ENCODE measurements around the gene SLAMF6.
"Not testable (repeated sequence)": the region's sequence is repeated elsewhere in the genome, so short reads cannot be mapped to it uniquely, and the experiment has no call there.

The SLAMF6 gene

DNA sequence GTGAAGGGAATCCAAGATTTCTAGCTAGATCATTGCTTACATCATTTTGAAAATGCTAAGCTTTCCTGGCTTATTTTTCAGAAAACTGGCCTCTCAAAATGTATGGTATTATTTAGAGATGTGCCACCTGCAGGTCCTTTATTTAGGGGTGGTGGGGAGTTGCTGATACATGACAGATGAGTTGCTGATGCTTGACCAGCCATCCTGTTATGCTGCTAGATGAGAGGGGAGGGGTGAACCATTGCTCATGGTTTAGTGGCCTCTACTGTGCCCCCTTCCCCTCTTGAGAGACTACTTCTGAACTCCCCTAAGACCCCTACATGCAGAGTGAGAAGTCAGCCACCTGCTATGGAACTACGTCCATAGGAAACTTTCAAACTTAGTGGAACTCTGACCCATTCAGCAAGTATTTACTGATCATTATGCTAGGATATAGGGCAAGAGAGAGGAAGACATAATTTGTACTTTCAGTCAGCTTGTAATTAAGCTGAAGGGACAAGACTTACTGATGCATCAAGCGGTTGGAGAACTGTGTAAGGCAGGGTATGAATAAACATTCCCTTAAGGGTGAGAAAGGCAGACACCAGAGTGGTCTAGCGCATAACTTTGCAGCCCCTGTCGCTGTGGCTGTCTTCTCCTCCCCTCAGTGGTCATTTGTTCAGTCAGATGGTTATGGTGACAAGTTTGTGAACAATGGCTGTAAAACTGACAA is 34.6 kb downstream of the SLAMF6 start:
- Histone ChIP-seq H3K4me3 (ENCODE audit: low read depth in 1 of 2, low read length in 1 of 2) (no peak overlapping the region), H3K4me1 (ENCODE audit: control insufficient read depth in 1 of 2, insufficient read depth in 1 of 2, low read depth in 1 of 2, low read length in 1 of 2) (no peaks in the 10 kb centered on the region), H3K27me3 (no peaks in the 10 kb centered on the region), H3K9me3 (no peaks in the 10 kb centered on the region), H3K36me3 (no peaks in the 10 kb centered on the region), H3K27ac (no peak overlapping the region)
- TF ChIP-seq, protein P1, sequence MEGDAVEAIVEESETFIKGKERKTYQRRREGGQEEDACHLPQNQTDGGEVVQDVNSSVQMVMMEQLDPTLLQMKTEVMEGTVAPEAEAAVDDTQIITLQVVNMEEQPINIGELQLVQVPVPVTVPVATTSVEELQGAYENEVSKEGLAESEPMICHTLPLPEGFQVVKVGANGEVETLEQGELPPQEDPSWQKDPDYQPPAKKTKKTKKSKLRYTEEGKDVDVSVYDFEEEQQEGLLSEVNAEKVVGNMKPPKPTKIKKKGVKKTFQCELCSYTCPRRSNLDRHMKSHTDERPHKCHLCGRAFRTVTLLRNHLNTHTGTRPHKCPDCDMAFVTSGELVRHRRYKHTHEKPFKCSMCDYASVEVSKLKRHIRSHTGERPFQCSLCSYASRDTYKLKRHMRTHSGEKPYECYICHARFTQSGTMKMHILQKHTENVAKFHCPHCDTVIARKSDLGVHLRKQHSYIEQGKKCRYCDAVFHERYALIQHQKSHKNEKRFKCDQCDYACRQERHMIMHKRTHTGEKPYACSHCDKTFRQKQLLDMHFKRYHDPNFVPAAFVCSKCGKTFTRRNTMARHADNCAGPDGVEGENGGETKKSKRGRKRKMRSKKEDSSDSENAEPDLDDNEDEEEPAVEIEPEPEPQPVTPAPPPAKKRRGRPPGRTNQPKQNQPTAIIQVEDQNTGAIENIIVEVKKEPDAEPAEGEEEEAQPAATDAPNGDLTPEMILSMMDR (IDR thresholded peaks at IDR 0.05), result no peak

DNA sequence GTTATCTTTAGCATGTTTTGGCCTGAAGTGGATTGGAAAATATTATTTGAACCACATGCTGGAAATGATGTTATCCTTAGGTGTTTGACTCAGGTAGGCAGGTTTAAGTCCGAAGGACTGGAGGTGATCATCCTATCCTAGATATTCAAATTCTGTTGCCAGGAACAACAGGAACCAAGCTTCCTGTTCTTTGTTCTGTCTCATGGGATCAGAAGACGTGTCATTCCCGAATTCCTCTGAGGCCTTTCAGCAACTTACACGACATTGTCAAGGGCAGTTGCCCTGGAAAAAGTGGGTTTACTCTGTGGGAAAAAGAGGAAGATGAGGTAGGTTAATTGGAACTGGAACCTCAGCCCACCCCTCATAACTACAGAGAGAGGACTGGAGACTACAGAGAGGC is 36.6 kb downstream of the SLAMF6 start:
- TF ChIP-seq, protein P1 (IDR thresholded peaks at IDR 0.05), result no peak
- no peaks in the 10 kb centered on the region for H3K36me3 ChIP-seq
- H3K4me3 ChIP-seq (ENCODE audit: low read depth in 1 of 2, low read length in 1 of 2), result no peak overlapping the region
- no peaks in the 10 kb centered on the region for H3K4me1 ChIP-seq (ENCODE audit: control insufficient read depth in 1 of 2, insufficient read depth in 1 of 2, low read depth in 1 of 2, low read length in 1 of 2)
- H3K9me3 ChIP-seq, result no peaks in the 10 kb centered on the region
- no peak overlapping the region for H3K27ac ChIP-seq
- H3K27me3 ChIP-seq, result no peaks in the 10 kb centered on the region

DNA sequence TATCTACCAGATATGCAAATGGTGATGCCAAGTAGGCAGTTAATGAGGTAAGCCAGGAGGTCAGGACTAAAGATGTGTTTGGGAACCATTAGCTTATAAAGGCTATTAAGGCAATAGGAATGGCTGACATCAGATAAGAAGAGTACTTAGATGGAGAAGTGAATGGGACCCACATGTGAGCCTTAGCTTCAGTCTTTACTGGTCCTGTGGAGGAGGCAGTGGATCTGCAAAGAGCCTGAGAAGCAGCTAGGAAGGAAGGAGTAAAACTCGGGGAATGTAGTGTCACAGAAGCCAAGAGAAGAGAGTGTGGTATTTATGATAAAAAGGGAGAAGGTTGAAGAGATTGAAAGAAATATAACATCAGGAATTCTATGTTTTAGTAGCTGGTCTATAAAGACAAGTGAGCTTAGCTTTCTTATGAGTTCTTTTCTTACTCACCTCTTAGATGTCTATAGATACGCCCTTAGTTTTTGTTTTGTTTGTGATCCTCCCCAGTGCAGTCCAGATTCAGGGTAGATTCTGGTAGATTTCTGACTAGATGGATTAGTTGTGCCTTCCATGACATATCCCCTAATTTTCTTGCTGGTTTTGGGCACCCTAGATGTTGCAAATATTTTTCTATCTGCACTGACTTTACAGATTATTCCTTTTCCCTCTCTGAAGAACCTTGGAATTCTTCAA is 39.4 kb downstream of the SLAMF6 start:
- Histone ChIP-seq H3K36me3 (no peaks in the 10 kb centered on the region), H3K27ac (no peak overlapping the region), H3K27me3 (no peaks in the 10 kb centered on the region), H3K4me3 (ENCODE audit: low read depth in 1 of 2, low read length in 1 of 2) (no peak overlapping the region), H3K4me1 (ENCODE audit: control insufficient read depth in 1 of 2, insufficient read depth in 1 of 2, low read depth in 1 of 2, low read length in 1 of 2) (no peaks in the 10 kb centered on the region), H3K9me3 (no peaks in the 10 kb centered on the region)
- TF ChIP-seq, protein P1 (IDR thresholded peaks at IDR 0.05), result no peak

DNA sequence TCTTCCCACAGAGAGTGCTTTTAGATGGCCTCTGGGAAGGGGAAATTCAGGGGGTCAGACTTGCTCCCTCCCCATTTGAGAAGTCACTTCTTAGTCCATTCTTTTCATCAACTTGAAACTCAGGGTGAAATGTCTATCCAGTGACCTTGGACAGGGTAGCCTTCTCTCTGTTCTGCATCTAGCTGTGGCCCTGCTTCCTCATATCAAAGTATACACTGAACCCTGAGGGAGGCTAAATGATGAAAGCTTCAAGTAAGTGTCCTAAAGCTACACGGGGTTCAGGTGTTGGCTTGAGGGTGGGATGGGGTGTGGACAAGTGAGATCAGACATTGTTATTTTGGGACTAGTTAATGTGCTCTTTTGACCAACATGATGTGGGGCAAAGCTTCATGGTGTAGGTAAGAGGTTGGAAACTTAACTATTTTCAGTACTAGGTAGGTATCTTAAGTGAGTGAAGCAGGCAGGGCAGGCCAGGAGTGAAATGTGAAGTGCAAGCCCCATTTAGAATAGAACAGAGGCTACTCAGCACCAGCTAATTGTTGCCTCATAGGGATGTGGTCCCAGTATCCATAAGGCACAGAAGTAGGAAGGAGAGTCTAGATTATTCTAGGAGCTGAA is 41.0 kb downstream of the SLAMF6 start:
- no peaks in the 10 kb centered on the region for H3K9me3 ChIP-seq
- TF ChIP-seq, protein P1 (IDR thresholded peaks at IDR 0.05), result no peak
- H3K36me3 ChIP-seq, result no peaks in the 10 kb centered on the region
- no peak overlapping the region for H3K27ac ChIP-seq
- H3K27me3 ChIP-seq, result no peaks in the 10 kb centered on the region
- no peak overlapping the region for H3K4me3 ChIP-seq (ENCODE audit: low read depth in 1 of 2, low read length in 1 of 2)
- H3K4me1 ChIP-seq (ENCODE audit: control insufficient read depth in 1 of 2, insufficient read depth in 1 of 2, low read depth in 1 of 2, low read length in 1 of 2), result no peaks in the 10 kb centered on the region

DNA sequence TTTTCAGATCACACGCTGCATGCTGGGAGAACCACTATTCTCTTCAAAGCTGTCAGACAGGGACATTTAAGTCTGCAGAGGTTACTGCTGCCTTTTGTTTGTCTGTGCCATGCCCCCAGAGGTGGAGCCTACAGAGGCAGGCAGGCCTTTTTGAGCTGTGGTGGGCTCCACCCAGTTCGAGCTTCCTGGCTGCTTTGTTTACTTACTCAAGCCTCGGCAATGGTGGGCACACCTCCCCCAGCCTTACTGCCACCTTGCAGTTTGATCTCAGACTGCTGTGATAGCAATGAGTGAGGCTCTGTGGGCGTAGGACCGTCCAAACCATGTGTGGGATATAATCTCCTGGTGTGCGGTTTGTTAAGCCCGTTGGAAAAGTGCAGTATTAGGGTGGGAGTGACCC is 42.3 kb downstream of the SLAMF6 start:
- H3K4me3 ChIP-seq (ENCODE audit: low read depth in 1 of 2, low read length in 1 of 2); H3K36me3 ChIP-seq; H3K4me1 ChIP-seq (ENCODE audit: control insufficient read depth in 1 of 2, insufficient read depth in 1 of 2, low read depth in 1 of 2, low read length in 1 of 2); H3K9me3 ChIP-seq; H3K27ac ChIP-seq; H3K27me3 ChIP-seq: not testable (repeated sequence)

DNA sequence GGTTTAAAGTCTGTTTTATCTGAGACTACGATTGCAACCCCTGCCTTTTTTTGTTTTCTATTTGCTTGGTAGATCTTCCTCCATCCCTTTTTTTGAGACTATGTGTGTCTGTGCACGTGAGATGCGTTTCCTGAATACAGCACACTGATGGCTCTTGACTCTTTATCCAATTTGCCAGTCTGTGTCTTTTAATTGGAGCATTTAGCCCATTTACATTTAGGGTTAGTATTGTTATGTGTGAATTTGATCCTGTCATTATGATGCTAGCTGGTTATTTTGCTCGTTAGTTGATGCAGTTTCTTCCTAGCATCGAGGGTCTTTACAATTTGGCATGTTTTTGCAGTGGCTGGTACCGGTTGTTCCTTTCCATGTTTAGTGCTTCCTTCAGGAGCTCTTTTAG is 44.0 kb downstream of the SLAMF6 start:
- not testable (repeated sequence) for H3K9me3 ChIP-seq; H3K36me3 ChIP-seq; H3K4me1 ChIP-seq (ENCODE audit: control insufficient read depth in 1 of 2, insufficient read depth in 1 of 2, low read depth in 1 of 2, low read length in 1 of 2); H3K4me3 ChIP-seq (ENCODE audit: low read depth in 1 of 2, low read length in 1 of 2); H3K27me3 ChIP-seq; H3K27ac ChIP-seq
